NCI-H446 treated with DMSO at 0.1 percent for 48 hours (cell line): ENCODE results near the gene DLX1.
"Not testable (repeated sequence)": the region's sequence is repeated elsewhere in the genome, so short reads cannot be mapped to it uniquely, and the experiment has no call there.

Source experiments
- DNase-seq: peaks from one replicate; lab custom pipeline; 2025; lab: John Stamatoyannopoulos, UW

Gene DLX1

GRCh38 chr2:172065111-172065510 is 20.2 kb upstream of the DLX1 start:
- DNase-seq = no peak

- DNase-seq = no peak
These were observed 18.9 kb upstream of the DLX1 start for GRCh38 chr2:172066394-172066886.

GRCh38 chr2:172067905-172068304 is 17.4 kb upstream of the DLX1 start:
- not testable (repeated sequence) for DNase-seq

- no peak for DNase-seq
These were observed 14.4 kb upstream of the DLX1 start for GRCh38 chr2:172070936-172071335.

- no peak for DNase-seq
These were observed 13.0 kb upstream of the DLX1 start for GRCh38 chr2:172072303-172072702.

GRCh38 chr2:172072706-172073105 is 12.6 kb upstream of the DLX1 start:
- no peak for DNase-seq

GRCh38 chr2:172073518-172073917 is 11.8 kb upstream of the DLX1 start:
- no peak for DNase-seq

- DNase-seq = no peak
These were observed 11.1 kb upstream of the DLX1 start for GRCh38 chr2:172074254-172074653.

GRCh38 chr2:172079416-172079815 is 5.9 kb upstream of the DLX1 start:
- DNase-seq = no peak

- DNase-seq = no peak
These were observed 5.3 kb upstream of the DLX1 start for GRCh38 chr2:172079838-172080640.

GRCh38 chr2:172080641-172081220 is 4.6 kb upstream of the DLX1 start:
- DNase-seq = no peak

- DNase-seq = no peak
These were observed 3.9 kb upstream of the DLX1 start for GRCh38 chr2:172081221-172082022.

- no peak for DNase-seq
These were observed 3.0 kb upstream of the DLX1 start for GRCh38 chr2:172082105-172082943.

GRCh38 chr2:172082944-172083627 is 2.2 kb upstream of the DLX1 start:
- no peak for DNase-seq

- DNase-seq = no peak
These were observed 1.5 kb upstream of the DLX1 start for GRCh38 chr2:172083628-172084394.

- DNase-seq = no peak
These were observed 987 bp upstream of the DLX1 start for GRCh38 chr2:172084395-172084644.

- peak; percentile 90 for DNase-seq
These were observed 455 bp upstream of the DLX1 start for GRCh38 chr2:172084645-172085459.

- peak; percentile 12 for DNase-seq
These were observed 1.2 kb downstream of the DLX1 start for GRCh38 chr2:172086241-172087206.
